OCI-LY3 (cell line): ENCODE measurements around the gene MIB2.

Source experiments
- CTCF ChIP-seq: fragments of 200-600, 300-600 bp; sonication (generic); IDR thresholded peaks from 2 replicates; pipeline ENCODE4 v1.5.1; 2014; ENCODE audit warnings: antibody characterized with exemption, low read length, low read depth
- EZH2phosphoT487 ChIP-seq: fragments of 200-600 bp; shearing (Covaris generic); IDR thresholded peaks from 2 replicates; pipeline ENCODE4 v1.6.1; 2018; ENCODE audit warnings: antibody characterized with exemption, mixed run types, low read depth

GRCh38 chr1:1630965-1631781, 15.9 kb downstream of the MIB2 start:
- TF ChIP-seq CTCF (no peak), EZH2phosphoT487 (no peak)
